ENCODE results near the gene CAPNS2. TPM values are rescaled to one million over a fixed set of nuclear protein-coding genes. Genes with fewer than 3 reads are reported as not detected.
A peak's percentile ranks its signal among the peaks of the same experiment; 100 is the strongest.
"Not testable (repeated sequence)": the region's sequence is repeated elsewhere in the genome, so short reads cannot be mapped to it uniquely, and the experiment has no call there.

The CAPNS2 gene
- total and polyA plus RNA-seq, 4 donors: 0.15 to 1.2 (median 0.50) TPM; not detected in 1

- no peak overlapping the region for H3K27ac ChIP-seq (ENCODE audit: low read depth, low read length)
- no peaks in the 10 kb centered on the region for H3K9me3 ChIP-seq (ENCODE audit: control insufficient read depth, insufficient read depth, low read length)
- H3K27me3 ChIP-seq (ENCODE audit: control insufficient read depth, insufficient read depth, low read length): no peaks in the 10 kb centered on the region
- WGBS (ENCODE audit: insufficient coverage): 80% methylated on average over 1 of the region's 2 CpGs
- no peaks in the 10 kb centered on the region for H3K4me1 ChIP-seq (ENCODE audit: control insufficient read depth, insufficient read depth, low read length)
- H3K36me3 ChIP-seq (ENCODE audit: control insufficient read depth, insufficient read depth, low read length): no peaks in the 10 kb centered on the region
- H3K4me3 ChIP-seq (ENCODE audit: low read depth, low read length): no peak overlapping the region
- DNase-seq (ENCODE audit: low read depth in 4 of 6, low spot score in 6 of 6): no peak
Measured at GRCh38 chr16:55576384-55576783, 9.9 kb downstream of the CAPNS2 start.

- no peak for DNase-seq (ENCODE audit: low read depth in 4 of 6, low spot score in 6 of 6)
- WGBS (ENCODE audit: insufficient coverage): 93% methylated on average over 3 of the region's 3 CpGs
- H3K36me3 ChIP-seq (ENCODE audit: control insufficient read depth, insufficient read depth, low read length): no peaks in the 10 kb centered on the region
Measured at GRCh38 chr16:55577887-55578286, 11.4 kb downstream of the CAPNS2 start.

GRCh38 chr16:55585631-55586030 is 19.1 kb downstream of the CAPNS2 start:
- WGBS (ENCODE audit: insufficient coverage): 29% methylated on average over 1 of the region's 2 CpGs
- no peaks in the 10 kb centered on the region for H3K36me3 ChIP-seq (ENCODE audit: control insufficient read depth, insufficient read depth, low read length)
- H3K4me1 ChIP-seq (ENCODE audit: control insufficient read depth, insufficient read depth, low read length): no peaks in the 10 kb centered on the region
- no peak overlapping the region for H3K27ac ChIP-seq (ENCODE audit: low read depth, low read length)
- no peaks in the 10 kb centered on the region for H3K9me3 ChIP-seq (ENCODE audit: control insufficient read depth, insufficient read depth, low read length)
- H3K4me3 ChIP-seq (ENCODE audit: low read depth, low read length): no peak overlapping the region
- no peaks in the 10 kb centered on the region for H3K27me3 ChIP-seq (ENCODE audit: control insufficient read depth, insufficient read depth, low read length)
- DNase-seq (ENCODE audit: low read depth in 4 of 6, low spot score in 6 of 6): peak in 2 of 6 donors; percentile 6 to 66

More at GRCh38 chr16:55577887-55578286, 11.4 kb downstream of the CAPNS2 start:
- Histone ChIP-seq H3K9me3 (ENCODE audit: control insufficient read depth, insufficient read depth, low read length) (no peaks in the 10 kb centered on the region), H3K27ac (ENCODE audit: low read depth, low read length) (no peak overlapping the region), H3K4me1 (ENCODE audit: control insufficient read depth, insufficient read depth, low read length) (no peaks in the 10 kb centered on the region), H3K27me3 (ENCODE audit: control insufficient read depth, insufficient read depth, low read length) (no peaks in the 10 kb centered on the region), H3K4me3 (ENCODE audit: low read depth, low read length) (no peak overlapping the region)

GRCh38 chr16:55588799-55589198 is 22.3 kb downstream of the CAPNS2 start:
- Histone ChIP-seq H3K27ac (ENCODE audit: low read depth, low read length) (no peak overlapping the region), H3K36me3 (ENCODE audit: control insufficient read depth, insufficient read depth, low read length) (no peaks in the 10 kb centered on the region), H3K4me3 (ENCODE audit: low read depth, low read length) (no peak overlapping the region), H3K4me1 (ENCODE audit: control insufficient read depth, insufficient read depth, low read length) (no peaks in the 10 kb centered on the region), H3K27me3 (ENCODE audit: control insufficient read depth, insufficient read depth, low read length) (no peaks in the 10 kb centered on the region), H3K9me3 (ENCODE audit: control insufficient read depth, insufficient read depth, low read length) (no peaks in the 10 kb centered on the region)
- WGBS (ENCODE audit: insufficient coverage): 90% methylated on average over 2 of the region's 6 CpGs
- no peak for DNase-seq (ENCODE audit: low read depth in 4 of 6, low spot score in 6 of 6)

- no peaks in the 10 kb centered on the region for H3K9me3 ChIP-seq (ENCODE audit: control insufficient read depth, insufficient read depth, low read length)
- no peak overlapping the region for H3K4me3 ChIP-seq (ENCODE audit: low read depth, low read length)
- H3K27ac ChIP-seq (ENCODE audit: low read depth, low read length): no peak overlapping the region
- H3K27me3 ChIP-seq (ENCODE audit: control insufficient read depth, insufficient read depth, low read length): no peaks in the 10 kb centered on the region
- no peaks in the 10 kb centered on the region for H3K4me1 ChIP-seq (ENCODE audit: control insufficient read depth, insufficient read depth, low read length)
- no peaks in the 10 kb centered on the region for H3K36me3 ChIP-seq (ENCODE audit: control insufficient read depth, insufficient read depth, low read length)
- no peak for DNase-seq (ENCODE audit: low read depth in 4 of 6, low spot score in 6 of 6)
Measured at GRCh38 chr16:55592306-55592705, 25.8 kb downstream of the CAPNS2 start.

GRCh38 chr16:55597928-55598327 is 31.4 kb downstream of the CAPNS2 start:
- no peak for DNase-seq (ENCODE audit: low read depth in 4 of 6, low spot score in 6 of 6)
- no peak overlapping the region for H3K4me3 ChIP-seq (ENCODE audit: low read depth, low read length)
- no peak overlapping the region for H3K27ac ChIP-seq (ENCODE audit: low read depth, low read length)
- H3K27me3 ChIP-seq (ENCODE audit: control insufficient read depth, insufficient read depth, low read length): no peaks in the 10 kb centered on the region
- H3K4me1 ChIP-seq (ENCODE audit: control insufficient read depth, insufficient read depth, low read length): no peaks in the 10 kb centered on the region
- H3K36me3 ChIP-seq (ENCODE audit: control insufficient read depth, insufficient read depth, low read length): no peaks in the 10 kb centered on the region
- no CpG with 5 or more reads among the region's 4 CpGs for WGBS (ENCODE audit: insufficient coverage)
- H3K9me3 ChIP-seq (ENCODE audit: control insufficient read depth, insufficient read depth, low read length): no peaks in the 10 kb centered on the region

- H3K4me3 ChIP-seq (ENCODE audit: low read depth, low read length): no peak overlapping the region
- no peak for DNase-seq (ENCODE audit: low read depth in 4 of 6, low spot score in 6 of 6)
- H3K27me3 ChIP-seq (ENCODE audit: control insufficient read depth, insufficient read depth, low read length): no peaks in the 10 kb centered on the region
- no peaks in the 10 kb centered on the region for H3K9me3 ChIP-seq (ENCODE audit: control insufficient read depth, insufficient read depth, low read length)
- H3K27ac ChIP-seq (ENCODE audit: low read depth, low read length): no peak overlapping the region
- WGBS (ENCODE audit: insufficient coverage): 75% methylated on average over 3 of the region's 4 CpGs
- no peaks in the 10 kb centered on the region for H3K4me1 ChIP-seq (ENCODE audit: control insufficient read depth, insufficient read depth, low read length)
- H3K36me3 ChIP-seq (ENCODE audit: control insufficient read depth, insufficient read depth, low read length): no peaks in the 10 kb centered on the region
Measured at GRCh38 chr16:55605754-55606336, 39.4 kb downstream of the CAPNS2 start.

- H3K36me3 ChIP-seq (ENCODE audit: control insufficient read depth, insufficient read depth, low read length): no peaks in the 10 kb centered on the region
- 67% methylated on average over 1 of the region's 6 CpGs for WGBS (ENCODE audit: insufficient coverage)
- H3K4me1 ChIP-seq (ENCODE audit: control insufficient read depth, insufficient read depth, low read length): no peaks in the 10 kb centered on the region
- H3K4me3 ChIP-seq (ENCODE audit: low read depth, low read length): no peak overlapping the region
- H3K27me3 ChIP-seq (ENCODE audit: control insufficient read depth, insufficient read depth, low read length): no peaks in the 10 kb centered on the region
- DNase-seq (ENCODE audit: low read depth in 4 of 6, low spot score in 6 of 6): no peak
- H3K27ac ChIP-seq (ENCODE audit: low read depth, low read length): no peak overlapping the region
- H3K9me3 ChIP-seq (ENCODE audit: control insufficient read depth, insufficient read depth, low read length): no peaks in the 10 kb centered on the region
Measured at GRCh38 chr16:55613613-55614335, 47.3 kb downstream of the CAPNS2 start.

GRCh38 chr16:55615071-55615470 is 48.6 kb downstream of the CAPNS2 start:
- no peaks in the 10 kb centered on the region for H3K9me3 ChIP-seq (ENCODE audit: control insufficient read depth, insufficient read depth, low read length)
- no peak overlapping the region for H3K4me3 ChIP-seq (ENCODE audit: low read depth, low read length)
- no peak for DNase-seq (ENCODE audit: low read depth in 4 of 6, low spot score in 6 of 6)
- H3K27me3 ChIP-seq (ENCODE audit: control insufficient read depth, insufficient read depth, low read length): no peaks in the 10 kb centered on the region
- 80% methylated on average over 3 of the region's 3 CpGs for WGBS (ENCODE audit: insufficient coverage)
- H3K4me1 ChIP-seq (ENCODE audit: control insufficient read depth, insufficient read depth, low read length): no peaks in the 10 kb centered on the region
- no peaks in the 10 kb centered on the region for H3K36me3 ChIP-seq (ENCODE audit: control insufficient read depth, insufficient read depth, low read length)
- H3K27ac ChIP-seq (ENCODE audit: low read depth, low read length): no peak overlapping the region

- WGBS (ENCODE audit: insufficient coverage): 97% methylated on average over 11 of the region's 11 CpGs
- not testable (repeated sequence) for H3K4me3 ChIP-seq (ENCODE audit: low read depth, low read length); H3K36me3 ChIP-seq (ENCODE audit: control insufficient read depth, insufficient read depth, low read length); H3K27me3 ChIP-seq (ENCODE audit: control insufficient read depth, insufficient read depth, low read length); H3K4me1 ChIP-seq (ENCODE audit: control insufficient read depth, insufficient read depth, low read length); H3K9me3 ChIP-seq (ENCODE audit: control insufficient read depth, insufficient read depth, low read length); H3K27ac ChIP-seq (ENCODE audit: low read depth, low read length); DNase-seq (ENCODE audit: low read depth in 4 of 6, low spot score in 6 of 6)
Measured at GRCh38 chr16:55615670-55616069, 49.2 kb downstream of the CAPNS2 start.
